GM12891 (cell line): ENCODE measurements around the gene ARGFX.
"Not testable (repeated sequence)": the region's sequence is repeated elsewhere in the genome, so short reads cannot be mapped to it uniquely, and the experiment has no call there.

Experiments used
- DNase-seq: peaks from one replicate; pipeline ENCODE4 v3.0.0; 2011; ENCODE audit warnings: low spot score; ENCODE audit not compliant: insufficient read length
- FAIRE-seq: peaks from 2 replicates; lab custom pipeline; 2011; peaks lifted over from hg19 to GRCh38; lab: Jason Lieb, UNC
- PAX5 ChIP-seq: IDR thresholded peaks from 2 replicates; pipeline ENCODE4 v1.6.1; 2011; ENCODE audit warnings: low read length, moderate library complexity, mild to moderate bottlenecking; ENCODE audit not compliant: insufficient read depth, severe bottlenecking
- POLR2A ChIP-seq: IDR thresholded peaks from 2 replicates; pipeline ENCODE4 v1.6.1; 2011; ENCODE audit warnings: low read depth, low read length, control low read depth
- POLR2AphosphoS5 ChIP-seq: IDR thresholded peaks from 2 replicates; pipeline ENCODE4 v1.6.1; 2011; ENCODE audit warnings: low read depth, low read length, control low read depth
- POU2F2 ChIP-seq: IDR thresholded peaks from 2 replicates; pipeline ENCODE4 v1.6.1; 2011; ENCODE audit warnings: low read depth, mild to moderate bottlenecking, control low read depth, low read length, moderate library complexity
- SPI1 ChIP-seq: IDR thresholded peaks from 2 replicates; pipeline ENCODE4 v1.6.1; 2011; ENCODE audit warnings: low read depth, low read length, control low read depth
- TAF1 ChIP-seq: IDR thresholded peaks from 2 replicates; pipeline ENCODE4 v1.6.1; 2011; ENCODE audit warnings: low read depth, low read length, control low read depth

The ARGFX gene

DNA sequence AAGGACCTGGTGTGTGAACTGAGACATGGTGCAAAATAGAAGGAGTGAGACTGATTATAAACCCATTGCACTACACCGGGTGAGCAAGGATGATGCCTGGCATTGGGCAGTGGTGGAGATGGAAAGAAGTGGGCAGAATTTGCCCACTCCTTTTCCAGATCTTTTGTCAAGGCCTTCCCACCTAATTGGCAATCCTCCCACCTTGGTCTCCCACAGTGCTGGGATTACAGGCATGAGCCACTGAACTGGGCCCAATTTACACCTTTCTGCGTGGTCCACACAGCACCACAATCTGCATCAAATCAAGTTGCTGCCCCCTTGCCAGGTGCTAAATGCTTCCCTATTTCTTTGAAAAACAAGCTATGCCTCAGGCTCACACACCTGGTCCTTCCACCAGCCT lies 30.8 kb downstream of the ARGFX start:
- DNase-seq, result no peak
- TF ChIP-seq POLR2AphosphoS5, result no peak
- no peak for FAIRE-seq

DNA sequence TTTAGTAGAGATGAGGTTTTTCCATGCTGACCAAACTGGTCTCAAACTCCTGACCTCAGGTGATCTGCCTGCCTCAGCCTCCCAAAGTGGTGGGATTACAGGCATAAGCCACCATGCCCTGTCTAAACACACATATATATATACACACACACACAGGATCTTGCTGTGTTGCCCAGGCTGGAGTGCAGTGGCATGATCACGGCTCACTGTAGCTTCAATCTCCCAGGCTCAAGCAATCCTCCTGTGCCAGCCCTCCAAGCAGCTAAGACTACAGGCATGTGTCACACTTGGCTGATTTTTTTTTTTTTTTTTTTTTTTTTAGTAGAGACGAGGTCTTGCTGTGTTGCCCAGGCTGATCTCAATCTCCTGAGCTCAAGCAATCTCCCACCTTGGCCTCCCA lies 32.2 kb downstream of the ARGFX start:
- FAIRE-seq, DNase-seq: not testable (repeated sequence)

DNA sequence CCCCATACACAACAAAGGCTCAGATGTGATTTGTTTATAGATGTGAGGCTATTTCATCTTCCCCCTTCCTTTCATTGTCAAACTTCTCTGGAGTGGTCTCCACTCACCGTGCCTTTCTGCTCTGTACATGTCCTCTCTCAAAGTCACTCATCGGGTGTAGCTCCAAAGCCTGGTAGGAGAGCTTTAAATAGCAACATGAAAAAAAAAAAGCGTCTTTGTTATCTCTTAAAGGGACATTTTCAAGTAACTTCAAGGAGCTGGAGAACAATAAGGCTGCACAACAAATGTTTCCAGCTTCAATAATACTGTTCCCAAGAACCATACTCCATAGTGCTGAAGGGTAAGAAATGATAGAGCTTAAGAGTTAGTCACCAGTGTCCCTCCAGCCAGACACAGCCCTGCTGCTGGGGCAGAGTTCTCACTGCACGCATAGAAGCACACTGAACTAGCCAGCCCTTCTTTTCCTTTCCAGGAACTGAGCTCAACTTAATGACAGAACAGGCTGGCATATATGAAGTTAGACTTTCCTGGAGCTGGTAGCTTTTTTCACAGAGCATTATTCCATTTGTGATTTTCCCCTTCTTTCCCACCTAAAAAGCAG lies 33.6 kb downstream of the ARGFX start:
- TF ChIP-seq PAX5 (no peak), TAF1 (no peak), POLR2AphosphoS5 (no peak), SPI1 (no peak), POLR2A (no peak), POU2F2 (no peak)
- no peak for DNase-seq
- FAIRE-seq, result no peak

DNA sequence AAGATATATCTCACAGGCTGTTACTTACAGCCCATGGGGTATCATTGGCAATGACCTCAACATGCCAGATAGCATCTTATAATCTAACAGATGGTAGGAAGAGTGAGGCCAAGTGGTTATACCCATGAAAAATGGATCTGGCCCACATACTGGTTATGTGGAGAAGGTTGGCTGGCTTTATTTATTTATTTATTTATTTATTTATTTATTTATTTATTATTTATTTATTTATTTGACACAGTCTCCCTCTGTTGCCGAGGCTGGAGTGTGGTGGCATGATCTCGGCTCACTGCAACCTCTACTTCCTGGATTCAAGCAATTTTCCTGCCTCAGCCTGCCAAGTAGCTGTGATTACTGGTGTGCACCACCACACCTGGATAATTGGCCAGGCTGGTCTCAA lies 37.0 kb downstream of the ARGFX start:
- DNase-seq (no peak), FAIRE-seq (no peak)
- no peak for TF ChIP-seq TAF1
- no peak for TF ChIP-seq POLR2AphosphoS5
- no peak for TF ChIP-seq POLR2A
- no peak for TF ChIP-seq SPI1
- TF ChIP-seq PAX5, result no peak
- TF ChIP-seq POU2F2, result no peak

DNA sequence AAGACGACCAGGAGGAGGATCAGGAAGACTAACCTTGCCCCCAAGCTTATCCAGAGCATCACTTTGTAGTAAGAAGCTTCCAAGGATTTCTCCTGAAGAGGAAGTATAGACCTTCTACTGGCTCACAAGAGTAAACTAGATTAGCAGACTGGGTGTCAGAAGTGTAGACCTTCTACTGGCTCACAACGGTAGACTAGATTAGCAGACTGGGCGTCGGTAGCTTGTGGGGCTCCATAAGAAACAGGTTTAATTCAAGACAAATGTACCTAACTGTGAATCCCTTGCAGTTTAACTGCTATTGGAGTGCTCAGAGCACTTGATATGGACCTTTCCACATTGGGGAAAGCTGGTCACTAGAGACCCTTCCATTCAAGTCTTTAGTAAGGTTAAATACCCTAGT lies 38.4 kb downstream of the ARGFX start:
- FAIRE-seq, result no peak
- TF ChIP-seq POLR2AphosphoS5, result no peak
- no peak for TF ChIP-seq SPI1
- no peak for TF ChIP-seq POU2F2
- TF ChIP-seq POLR2A, result no peak
- no peak for TF ChIP-seq PAX5
- no peak for TF ChIP-seq TAF1
- DNase-seq, result no peak
